AG20443 (cell line): ENCODE data around the gene SHOC2.
"Not testable (repeated sequence)": the region's sequence is repeated elsewhere in the genome, so short reads cannot be mapped to it uniquely, and the experiment has no call there.

Experiments
- DNase-seq: peaks from one replicate; pipeline ENCODE4 v3.0.0; 2012; ENCODE audit warnings: low spot score, mixed read lengths

The SHOC2 gene

GRCh38 chr10:110901954-110902819 lies 17.2 kb upstream of the SHOC2 start:
- DNase-seq = peak; percentile 56

- no peak for DNase-seq
Observed at GRCh38 chr10:110903280-110904278, 15.8 kb upstream of the SHOC2 start.

GRCh38 chr10:110910138-110910537 lies 9.3 kb upstream of the SHOC2 start:
- no peak for DNase-seq

GRCh38 chr10:110912374-110912773 lies 7.0 kb upstream of the SHOC2 start:
- DNase-seq = peak; percentile 21

- DNase-seq = no peak
Observed at GRCh38 chr10:110914431-110914830, 5.0 kb upstream of the SHOC2 start.

GRCh38 chr10:110915035-110915434 lies 4.4 kb upstream of the SHOC2 start:
- no peak for DNase-seq

GRCh38 chr10:110915600-110915999 lies 3.8 kb upstream of the SHOC2 start:
- DNase-seq = not testable (repeated sequence)

GRCh38 chr10:110916554-110917346 lies 2.7 kb upstream of the SHOC2 start:
- DNase-seq = peak; percentile 64

- peak; percentile 95 for DNase-seq
Observed at GRCh38 chr10:110918269-110918642, 1.1 kb upstream of the SHOC2 start.

- no peak for DNase-seq
Observed at GRCh38 chr10:110918643-110919348, 608 bp upstream of the SHOC2 start, which contains the start of gene BBIP1. BBIP1 (minus strand) TSS chr10:110919180; CDS start chr10:110918157, 1,023 bp downstream.

GRCh38 chr10:110919971-110920881 lies 822 bp downstream of the SHOC2 start:
- DNase-seq = peak; percentile 15

GRCh38 chr10:110923856-110924493 lies 4.6 kb downstream of the SHOC2 start:
- no peak for DNase-seq

GRCh38 chr10:110927461-110927860 lies 8.1 kb downstream of the SHOC2 start:
- no peak for DNase-seq

GRCh38 chr10:110931769-110932381 lies 12.5 kb downstream of the SHOC2 start:
- no peak for DNase-seq

GRCh38 chr10:110932505-110933180 lies 13.2 kb downstream of the SHOC2 start:
- DNase-seq = no peak

- no peak for DNase-seq
Observed at GRCh38 chr10:110936757-110937156, 17.4 kb downstream of the SHOC2 start.

- DNase-seq = no peak
Observed at GRCh38 chr10:110939419-110939818, 20.0 kb downstream of the SHOC2 start.

GRCh38 chr10:110944792-110945396 lies 25.5 kb downstream of the SHOC2 start:
- no peak for DNase-seq
